Fibroblast of skin of right biceps (primary cell): ENCODE results near the gene RBM33.

Experiments used
- DNase-seq: peaks from one replicate; pipeline ENCODE4 v3.0.0-alpha.2; 2013

RBM33 gene

DNA sequence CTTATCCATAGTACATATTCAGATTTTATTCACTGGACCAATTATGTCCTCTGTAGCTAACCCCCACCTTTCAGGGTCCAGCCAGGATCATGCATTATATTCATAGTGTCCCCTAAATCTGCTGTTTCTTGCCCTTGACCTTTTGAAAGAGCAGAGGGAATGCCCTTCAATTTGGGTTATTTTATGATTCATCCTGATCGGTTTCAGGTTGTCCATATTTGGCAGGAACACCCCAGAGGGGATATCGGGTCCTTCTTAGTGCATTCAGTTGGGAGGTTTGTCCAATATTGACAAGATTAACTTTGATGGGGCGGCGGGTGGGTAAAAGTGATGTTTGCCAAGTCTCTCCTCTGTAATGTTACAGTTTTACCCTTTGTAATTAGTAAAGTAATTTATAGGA lies 106.9 kb downstream of the RBM33 start:
- DNase-seq: no peak

- DNase-seq: no peak
Measured at GRCh38 chr7:155752756-155753445, 108.4 kb downstream of the RBM33 start.

DNA sequence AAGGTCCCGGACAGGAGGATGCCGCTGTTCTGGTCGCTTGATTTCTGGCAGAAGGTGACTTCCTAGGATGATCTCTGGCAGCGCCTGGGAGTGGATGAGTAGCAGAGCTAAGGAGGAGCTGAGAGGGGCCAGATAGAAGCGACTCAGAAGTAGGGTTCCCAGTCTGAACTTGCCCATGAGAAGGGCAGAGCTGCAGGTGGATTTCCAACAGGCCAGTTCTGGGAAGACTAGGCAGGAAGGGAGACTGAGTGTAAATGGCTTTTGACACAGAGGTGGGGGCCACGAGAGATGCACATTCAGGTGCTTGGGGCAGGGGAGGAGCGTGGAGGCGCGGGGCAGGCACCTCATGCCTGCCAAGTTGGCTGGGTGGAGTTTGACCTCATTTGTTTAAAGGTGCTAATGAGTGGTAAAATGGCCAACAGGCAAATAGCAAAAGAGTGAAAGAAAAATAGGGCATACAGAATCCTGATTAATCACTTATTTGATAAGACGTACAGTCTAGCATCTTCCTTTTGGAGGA lies 109.0 kb downstream of the RBM33 start:
- no peak for DNase-seq

- no peak for DNase-seq
Measured at GRCh38 chr7:155754165-155754564, 109.7 kb downstream of the RBM33 start.

DNA sequence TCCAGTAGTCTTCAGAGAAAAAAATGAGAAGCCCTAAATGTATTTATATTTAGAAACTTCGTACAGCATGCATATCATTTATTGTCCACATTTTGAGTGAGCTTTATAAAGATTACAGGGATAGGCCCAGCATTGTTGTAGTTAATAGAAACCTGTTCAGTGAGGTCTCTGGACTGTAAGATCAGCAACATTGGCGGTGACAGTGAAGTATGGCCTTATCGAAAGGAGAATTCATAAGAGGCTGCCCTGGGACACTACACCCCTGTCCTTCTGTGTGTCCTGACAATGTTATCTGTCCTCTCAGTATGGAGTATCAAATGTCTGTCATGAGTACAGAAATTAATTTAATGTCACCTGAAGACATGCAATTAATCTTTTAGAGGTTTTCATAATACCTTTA lies 110.6 kb downstream of the RBM33 start:
- no peak for DNase-seq

DNA sequence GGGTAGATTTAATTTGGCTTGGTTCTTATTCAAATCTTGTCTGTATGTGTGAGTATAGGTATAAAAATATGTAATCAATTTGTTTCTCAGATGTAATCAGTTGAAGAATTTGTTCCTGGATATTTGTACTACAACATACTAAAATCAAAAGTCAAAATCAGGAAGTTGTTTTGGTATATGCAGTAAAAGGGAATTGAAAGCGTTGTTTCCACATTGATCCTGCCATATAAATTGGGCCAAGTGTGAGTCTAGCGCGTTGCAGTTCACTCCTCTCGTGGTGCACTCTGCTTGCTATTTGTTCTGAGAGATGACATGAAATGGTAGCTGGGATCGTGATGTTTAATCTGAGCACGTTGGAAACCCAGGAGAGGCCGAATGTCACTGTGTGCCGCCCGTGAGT lies 111.9 kb downstream of the RBM33 start:
- DNase-seq: no peak

DNA sequence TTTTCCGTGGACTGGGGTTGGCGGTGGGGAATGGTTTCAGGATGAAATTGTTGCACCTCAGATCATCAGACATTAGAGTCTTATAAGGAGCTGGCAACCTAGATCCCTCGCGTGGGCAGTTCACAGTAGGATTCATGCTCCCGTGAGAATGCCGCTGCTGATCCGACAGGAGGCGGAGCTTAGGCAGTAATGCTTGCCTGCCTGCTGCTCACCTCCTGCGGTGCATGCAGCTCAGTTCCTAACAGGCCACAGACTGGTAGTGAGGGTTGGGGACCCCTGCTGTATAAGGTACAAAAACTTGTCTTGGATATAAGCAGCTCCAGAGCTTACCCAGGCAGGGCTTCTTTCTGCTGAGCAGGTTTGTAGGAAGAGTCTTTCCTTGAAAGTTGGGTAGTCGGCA lies 113.9 kb downstream of the RBM33 start:
- DNase-seq: no peak

- no peak for DNase-seq
Measured at GRCh38 chr7:155759740-155760430, 115.4 kb downstream of the RBM33 start.

- no peak for DNase-seq
Measured at GRCh38 chr7:155761162-155761561, 116.7 kb downstream of the RBM33 start.

GRCh38 chr7:155762036-155762435 lies 117.6 kb downstream of the RBM33 start:
- no peak for DNase-seq

DNA sequence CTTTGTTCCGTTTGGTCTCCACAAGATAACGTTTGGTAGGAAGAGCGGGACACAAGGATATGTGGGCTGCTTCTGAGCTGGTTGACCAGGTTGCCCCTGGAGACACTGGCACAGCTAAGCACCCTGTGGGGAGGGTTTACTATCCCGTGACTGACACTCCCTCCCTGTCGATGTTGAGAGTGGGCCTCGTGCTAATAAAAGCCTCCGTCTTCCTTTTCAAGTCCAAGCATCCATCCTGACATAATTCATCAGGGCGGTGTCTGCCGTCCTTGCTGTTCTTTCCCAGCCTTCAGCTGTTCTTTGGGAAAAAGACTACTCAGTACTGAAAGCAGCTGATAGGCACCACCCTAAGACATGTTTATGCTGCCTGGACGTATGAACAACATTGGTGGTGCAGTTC lies 118.2 kb downstream of the RBM33 start:
- no peak for DNase-seq

- DNase-seq: no peak
Measured at GRCh38 chr7:155763122-155763521, 118.7 kb downstream of the RBM33 start.

- DNase-seq: peak; percentile 81
Measured at GRCh38 chr7:155763691-155764437, 119.4 kb downstream of the RBM33 start.

- no peak for DNase-seq
Measured at GRCh38 chr7:155764438-155764793, 120.0 kb downstream of the RBM33 start.

GRCh38 chr7:155765458-155765857 lies 121.0 kb downstream of the RBM33 start:
- no peak for DNase-seq

GRCh38 chr7:155766386-155766785 lies 121.9 kb downstream of the RBM33 start:
- DNase-seq: no peak

DNA sequence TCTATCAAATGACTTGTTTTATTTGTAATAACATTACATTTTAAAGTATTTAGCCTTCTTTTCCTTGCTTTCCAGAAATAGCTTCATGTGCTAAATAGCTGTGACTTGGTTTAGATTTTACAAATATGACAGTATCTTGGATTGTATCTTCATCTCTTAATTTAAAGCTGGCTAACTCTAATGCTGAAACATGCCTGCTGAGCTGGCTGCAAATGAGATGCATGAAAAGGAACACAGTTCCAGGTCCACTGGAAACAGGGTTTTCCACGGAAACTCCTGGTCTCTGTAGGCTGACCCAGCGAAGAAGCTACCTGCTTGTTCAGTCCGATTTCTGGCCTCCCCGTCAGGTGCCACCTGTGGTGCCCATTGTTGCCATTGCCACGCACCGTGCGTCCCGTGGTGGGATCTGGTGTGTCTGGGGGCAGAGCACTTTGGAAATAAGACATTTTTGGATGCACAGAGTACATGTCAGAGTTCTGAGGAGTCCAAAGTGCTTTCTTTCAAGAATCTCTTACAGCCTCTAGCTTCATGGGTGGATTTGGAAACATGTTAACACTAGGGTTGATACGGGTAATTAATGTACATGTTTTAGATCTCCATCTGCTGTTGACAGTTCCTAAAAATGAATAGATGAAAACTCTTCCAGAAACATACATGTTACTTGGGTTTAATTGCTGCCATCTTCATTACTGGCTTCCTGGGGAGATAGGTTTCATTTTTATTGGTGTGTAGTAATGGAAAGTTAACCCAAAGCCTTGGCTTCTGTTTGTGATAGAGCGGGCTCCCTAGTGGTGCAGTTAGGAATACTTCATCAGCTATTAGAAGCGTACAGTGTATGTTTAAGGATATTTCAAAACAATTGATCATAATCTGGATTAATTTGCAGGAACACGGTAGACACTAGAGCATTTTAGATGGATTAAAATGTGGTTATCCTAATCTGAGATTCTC lies 122.8 kb downstream of the RBM33 start:
- DNase-seq: no peak

GRCh38 chr7:155769701-155770100 lies 125.2 kb downstream of the RBM33 start:
- peak; percentile 52 for DNase-seq

- DNase-seq: no peak
Measured at GRCh38 chr7:155770241-155770640, 125.8 kb downstream of the RBM33 start.

GRCh38 chr7:155773531-155773930 lies 129.1 kb downstream of the RBM33 start:
- DNase-seq: no peak

GRCh38 chr7:155774947-155775346 lies 130.5 kb downstream of the RBM33 start:
- DNase-seq: no peak

DNA sequence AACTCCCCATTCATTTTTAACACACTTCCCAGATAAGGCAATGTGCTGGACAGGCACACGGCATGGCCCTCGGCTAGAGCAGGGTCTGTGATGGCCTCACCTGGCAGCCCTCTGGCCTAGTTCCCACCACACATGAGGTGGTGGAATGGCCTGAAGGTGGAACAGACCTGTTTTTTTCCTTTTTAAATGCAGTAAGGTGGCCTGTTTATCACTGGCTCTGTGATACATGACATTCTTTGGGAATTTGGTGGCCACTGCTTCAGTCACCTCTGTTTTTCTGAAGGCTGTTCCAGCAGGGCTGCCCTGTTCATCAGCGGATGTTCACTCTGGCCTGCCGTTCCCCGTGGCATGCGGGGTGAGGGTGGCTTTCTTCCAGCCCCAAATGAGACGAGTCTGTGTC lies 131.2 kb downstream of the RBM33 start:
- DNase-seq: no peak

GRCh38 chr7:155776606-155777005 lies 132.1 kb downstream of the RBM33 start:
- DNase-seq: no peak
